ENCODE measurements around the gene PCDH12. TPM values are rescaled to one million over a fixed set of nuclear protein-coding genes. Genes with fewer than 3 reads are reported as not detected.

PCDH12 gene
- total RNA-seq, 1 donor from 2014 or later: 0.07 TPM

DNA sequence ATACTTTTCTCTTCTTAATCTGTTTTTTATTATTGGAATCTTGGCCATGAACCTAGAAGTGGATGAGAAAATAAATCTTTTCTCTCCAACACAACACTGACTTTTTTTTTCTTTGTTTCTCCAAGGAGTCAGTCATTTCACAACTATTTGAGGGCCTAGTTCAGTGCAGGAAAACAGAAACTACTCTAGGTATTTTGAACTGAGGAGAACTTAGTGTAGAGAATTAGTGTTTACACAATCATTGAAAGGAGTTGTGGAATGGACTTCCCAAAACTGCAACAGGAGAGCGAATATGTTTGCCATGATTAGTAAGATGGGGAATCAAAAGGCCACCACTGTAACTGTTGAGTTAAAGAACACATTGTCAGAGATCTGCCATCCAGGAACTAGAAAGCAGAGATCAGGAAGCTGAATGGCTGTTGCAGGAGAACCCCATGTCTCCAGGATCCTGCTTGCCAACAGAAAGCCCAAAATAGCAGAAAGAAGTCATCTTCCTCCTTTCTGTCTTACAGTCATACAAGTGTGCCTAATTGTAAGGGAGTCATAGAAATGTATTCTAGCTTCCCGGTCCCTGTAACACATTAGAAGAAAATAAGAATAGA, 59.5 kb downstream of the PCDH12 start:
- Mint-ChIP-seq H3K9me3 (peaks cover 3% of the 10 kb centered on the region), H3K27me3 (ENCODE audit: low read depth) (peaks cover 14% of the 10 kb centered on the region), H3K4me1 (peaks cover 21% of the 10 kb centered on the region), H3K36me3 (no peaks in the 10 kb centered on the region), H3K4me3 (no peak overlapping the region), H3K27ac (no peak overlapping the region)
- DNase-seq (ENCODE audit: low spot score in 2 of 2, unreplicated experiment in 2 of 2): no peak
- TF ChIP-seq, protein P1, sequence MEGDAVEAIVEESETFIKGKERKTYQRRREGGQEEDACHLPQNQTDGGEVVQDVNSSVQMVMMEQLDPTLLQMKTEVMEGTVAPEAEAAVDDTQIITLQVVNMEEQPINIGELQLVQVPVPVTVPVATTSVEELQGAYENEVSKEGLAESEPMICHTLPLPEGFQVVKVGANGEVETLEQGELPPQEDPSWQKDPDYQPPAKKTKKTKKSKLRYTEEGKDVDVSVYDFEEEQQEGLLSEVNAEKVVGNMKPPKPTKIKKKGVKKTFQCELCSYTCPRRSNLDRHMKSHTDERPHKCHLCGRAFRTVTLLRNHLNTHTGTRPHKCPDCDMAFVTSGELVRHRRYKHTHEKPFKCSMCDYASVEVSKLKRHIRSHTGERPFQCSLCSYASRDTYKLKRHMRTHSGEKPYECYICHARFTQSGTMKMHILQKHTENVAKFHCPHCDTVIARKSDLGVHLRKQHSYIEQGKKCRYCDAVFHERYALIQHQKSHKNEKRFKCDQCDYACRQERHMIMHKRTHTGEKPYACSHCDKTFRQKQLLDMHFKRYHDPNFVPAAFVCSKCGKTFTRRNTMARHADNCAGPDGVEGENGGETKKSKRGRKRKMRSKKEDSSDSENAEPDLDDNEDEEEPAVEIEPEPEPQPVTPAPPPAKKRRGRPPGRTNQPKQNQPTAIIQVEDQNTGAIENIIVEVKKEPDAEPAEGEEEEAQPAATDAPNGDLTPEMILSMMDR (IDR thresholded peaks at IDR 0.05; ENCODE audit: unreplicated experiment): no peak

DNA sequence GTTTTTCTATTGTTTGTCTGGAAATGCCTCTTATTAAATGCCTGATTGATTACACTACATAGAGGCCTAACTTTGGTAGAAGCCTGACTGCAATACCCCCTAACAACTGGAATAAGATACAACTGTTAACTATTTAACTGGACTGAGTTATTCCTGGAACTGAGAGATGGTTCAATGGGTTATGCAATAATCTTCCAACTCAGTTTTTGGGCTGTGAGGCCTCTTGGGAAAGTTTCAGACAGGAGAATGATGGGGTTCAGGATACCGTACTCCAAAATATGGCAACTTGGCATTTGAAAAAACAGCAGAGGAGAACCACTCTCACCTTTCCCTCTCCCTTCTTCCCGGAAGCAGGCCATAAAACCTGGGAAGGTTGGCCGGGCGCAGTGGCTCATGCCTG, 60.6 kb downstream of the PCDH12 start:
- Mint-ChIP-seq H3K4me1 (peaks cover 13% of the 10 kb centered on the region), H3K27me3 (ENCODE audit: low read depth) (peaks cover 14% of the 10 kb centered on the region), H3K36me3 (no peaks in the 10 kb centered on the region), H3K4me3 (no peak overlapping the region), H3K9me3 (peaks cover 3% of the 10 kb centered on the region), H3K27ac (no peak overlapping the region)
- TF ChIP-seq, protein P1 (IDR thresholded peaks at IDR 0.05; ENCODE audit: unreplicated experiment): no peak
- DNase-seq (ENCODE audit: low spot score in 2 of 2, unreplicated experiment in 2 of 2): no peak

Other genes starting within 250 kb of the PCDH12 start
- gene PCDH1, start 79.8 kb downstream of the PCDH12 start, total RNA-seq: 5.1 to 6.1 TPM (median 5.4 TPM) in 3 replicates
- gene DELE1, start 34.3 kb downstream of the PCDH12 start, total RNA-seq: 85.4 to 91.5 TPM (median 88.3 TPM) in 3 replicates
- 34.0 to 36.5 TPM (median 35.1 TPM) in 3 replicates for gene RNF14, start 10.9 kb upstream of the PCDH12 start, total RNA-seq
- gene GNPDA1, start 54.8 kb upstream of the PCDH12 start, total RNA-seq: 55.0 to 56.6 TPM (median 55.1 TPM) in 3 replicates
- gene NDFIP1, start 150.6 kb upstream of the PCDH12 start, total RNA-seq: 63.2 to 67.9 TPM (median 66.1 TPM) in 3 replicates